Common myeloid progenitor, CD34-positive (primary cell): ENCODE measurements around the gene PARL.

Source experiments
- CTCF ChIA-PET: fragments of 350-600 bp; sonication (Branson Sonifier 250); formaldehyde crosslinking; loops from one replicate; lab custom pipeline; 2021; ENCODE audit warnings: antibody characterized with exemption; lab: Charles Lee
- POLR2A ChIA-PET: fragments of 350-600 bp; sonication (Branson Sonifier 250); formaldehyde crosslinking; loops from one replicate; lab custom pipeline; 2021; ENCODE audit warnings: antibody characterized with exemption; lab: Charles Lee
- DNase-seq, 3 donors: peaks; one replicate each; pipeline versions ENCODE4 v3.0.0 to v3.0.0-alpha.2; 2013
- H3K27ac ChIP-seq, 2 experiments: 1 replicate in 1 of 2; 2 replicates in 1 of 2; pipeline ENCODE4 v1.7.0; 2013; ENCODE audit warnings: inconsistent platforms in 2 of 2, low read length in 2 of 2, mild to moderate bottlenecking in 2 of 2, low read depth in 1 of 2, moderate library complexity in 1 of 2; ENCODE audit not compliant: severe bottlenecking in 2 of 2, insufficient read depth in 1 of 2, poor library complexity in 1 of 2
- H3K27me3 ChIP-seq, 5 experiments: replicated peaks in 2 of 5; 1 replicate in 3 of 5; 2 replicates in 2 of 5; pipeline versions ENCODE4 v1.6.1 to v1.7.0; 2013; ENCODE audit warnings: low read length in 4 of 5, mild to moderate bottlenecking in 2 of 5, moderate library complexity in 2 of 5, inconsistent platforms in 1 of 5; ENCODE audit not compliant: insufficient read depth in 5 of 5, control insufficient read depth in 4 of 5
- H3K36me3 ChIP-seq, 4 experiments: 1 replicate in 2 of 4; 2 replicates in 2 of 4; pipeline versions ENCODE4 v1.6.1 to v1.7.0; 2013; ENCODE audit warnings: low read length in 3 of 4, control low read depth in 1 of 4, mild to moderate bottlenecking in 1 of 4; ENCODE audit not compliant: control insufficient read depth in 4 of 4, insufficient read depth in 4 of 4
- H3K4me1 ChIP-seq, 4 experiments: 1 replicate in 3 of 4; 2 replicates in 1 of 4; pipeline versions ENCODE4 v1.6.1 to v1.7.1; 2013; ENCODE audit warnings: low read length in 3 of 4, mild to moderate bottlenecking in 3 of 4, control low read depth in 1 of 4, inconsistent platforms in 1 of 4, moderate library complexity in 1 of 4; ENCODE audit not compliant: control insufficient read depth in 4 of 4, insufficient read depth in 4 of 4; ENCODE audit errors: control extremely low read depth in 1 of 4
- H3K4me3 ChIP-seq, 7 experiments: 1 replicate in 4 of 7; 2 replicates in 3 of 7; pipeline versions ENCODE4 v1.5.1 to v1.7.0; 2013; ENCODE audit warnings: mild to moderate bottlenecking in 7 of 7, low read length in 6 of 7, moderate library complexity in 6 of 7, inconsistent platforms in 2 of 7, low read depth in 2 of 7, control low read depth in 1 of 7; ENCODE audit not compliant: insufficient read depth in 4 of 7, control insufficient read depth in 1 of 7; ENCODE audit errors: extremely low read depth in 1 of 7
- H3K9me3 ChIP-seq, 5 experiments: 1 replicate in 4 of 5; 2 replicates in 1 of 5; pipeline versions ENCODE4 v1.6.1 to v1.7.1; 2013; ENCODE audit warnings: low read length in 4 of 5, mild to moderate bottlenecking in 2 of 5, inconsistent platforms in 1 of 5, low read depth in 1 of 5, moderate library complexity in 1 of 5; ENCODE audit not compliant: control insufficient read depth in 4 of 5, insufficient read depth in 2 of 5; ENCODE audit errors: control extremely low read depth in 1 of 5
- whole genome bisulfite sequencing: methylation state at CpG from one replicate; pipeline ENCODE4 v1.1.5; 2013; ENCODE audit not compliant: insufficient coverage; 5-methylcytosine and 5-hydroxymethylcytosine counted together

PARL gene

DNA sequence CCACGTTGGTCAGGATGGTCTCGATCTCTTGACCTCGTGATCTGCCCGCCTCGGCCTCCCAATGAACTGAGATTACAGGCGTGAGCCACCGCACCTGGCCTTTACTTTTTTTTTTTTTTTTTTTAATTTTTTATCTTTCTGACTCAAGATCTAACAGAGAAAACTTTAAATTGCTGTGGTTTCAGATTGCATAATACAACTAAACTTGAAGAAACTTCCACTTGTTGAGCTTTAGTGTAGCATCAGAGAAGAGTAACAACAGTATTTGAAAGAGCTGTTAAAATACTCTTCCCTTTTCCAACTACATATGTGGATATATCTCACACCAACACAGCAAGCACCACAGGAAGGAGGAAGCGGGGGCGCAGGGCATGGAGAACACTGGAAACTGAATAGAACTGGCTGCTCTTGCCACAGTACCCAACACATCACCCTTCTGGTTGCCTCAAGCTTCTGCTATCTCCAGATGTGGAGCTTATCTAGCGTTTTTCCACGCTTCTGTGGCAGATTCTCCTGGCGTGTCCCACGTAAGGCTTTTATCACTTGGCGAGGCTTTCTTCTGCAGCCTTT, 104.7 kb downstream of the PARL start:
- POLR2A ChIA-PET = no interaction called here
- peak in 2 of 3 donors; percentile 28 to 30 for DNase-seq
- WGBS = 95% methylated on average over 7 of the region's 14 CpGs
- Histone ChIP-seq H3K36me3 (peaks cover 25 to 75% (median 51%) of the 10 kb centered on the region in 4 experiments), H3K27me3 (no peaks in the 10 kb centered on the region), H3K4me1 (peaks cover 0 to 9% (median 3%) of the 10 kb centered on the region in 4 experiments), H3K27ac (no peak overlapping the region), H3K9me3 (no peaks in the 10 kb centered on the region), H3K4me3 (no peak overlapping the region)
- CTCF ChIA-PET = interaction anchor here (0.7 to 2.5 kb wide), 2 partner anchors 9 to 13 kb away, joined by 3 to 21 read pairs; no protein-coding TSS in a partner anchor
